ENCODE results near the gene OR52K1. TPM values are rescaled to one million over a fixed set of nuclear protein-coding genes. Genes with fewer than 3 reads are reported as not detected.

The OR52K1 gene
- total RNA-seq, result not detected
- long read RNA-seq, result 0 reads

- intact Hi-C loops (cut with DNase I, micrococcal nuclease), result no loop called here
- DNase-seq (no peak), ATAC-seq (no peak)
Measured at GRCh38 chr11:4482445-4482844, at the start of gene OR52K1. Gene OR52K1 (plus strand): TSS chr11:4482646. CDS start chr11:4488901, 6,255 bp downstream.

GRCh38 chr11:4433856-4434255, 48.6 kb upstream of the OR52K1 start:
- intact Hi-C loops (cut with DNase I, micrococcal nuclease), result no loop called here
- no peak for ATAC-seq
- DNase-seq, result no peak

GRCh38 chr11:4436411-4436810, 46.0 kb upstream of the OR52K1 start:
- intact Hi-C loops (cut with DNase I, micrococcal nuclease), result no loop called here
- ATAC-seq (no peak), DNase-seq (no peak)

- ATAC-seq, result no peak
- DNase-seq, result no peak
- intact Hi-C loops (cut with DNase I, micrococcal nuclease), result no loop called here
Measured at GRCh38 chr11:4441515-4441914, 40.9 kb upstream of the OR52K1 start.

GRCh38 chr11:4443232-4443891, 39.1 kb upstream of the OR52K1 start:
- ATAC-seq, result no peak
- intact Hi-C loops (cut with DNase I, micrococcal nuclease), result no loop called here
- DNase-seq, result no peak

GRCh38 chr11:4448995-4449394, 33.5 kb upstream of the OR52K1 start, which contains the start of gene OR52K2:
Gene OR52K2 (plus strand): TSS chr11:4449295. CDS start chr11:4449340, 45 bp downstream.
- intact Hi-C loops (cut with DNase I, micrococcal nuclease), result no loop called here
- DNase-seq (no peak), ATAC-seq (no peak)

- intact Hi-C loops (cut with DNase I, micrococcal nuclease), result no loop called here
- DNase-seq, result no peak
- ATAC-seq, result no peak
Measured at GRCh38 chr11:4453118-4453517, 29.3 kb upstream of the OR52K1 start.

- intact Hi-C loops (cut with DNase I, micrococcal nuclease), result no loop called here
- ATAC-seq, result no peak
- DNase-seq, result no peak
Measured at GRCh38 chr11:4454021-4454420, 28.4 kb upstream of the OR52K1 start.

- intact Hi-C loops (cut with DNase I, micrococcal nuclease), result no loop called here
- ATAC-seq (no peak), DNase-seq (no peak)
Measured at GRCh38 chr11:4455419-4455818, 27.0 kb upstream of the OR52K1 start.

- ATAC-seq (peak; percentile 69), DNase-seq (peak in 1 of 2 donors; percentile 29)
- intact Hi-C loops (cut with DNase I, micrococcal nuclease), result no loop called here
Measured at GRCh38 chr11:4459500-4459899, 22.9 kb upstream of the OR52K1 start.

- ATAC-seq, result no peak
- DNase-seq, result no peak
- intact Hi-C loops (cut with DNase I, micrococcal nuclease), result no loop called here
Measured at GRCh38 chr11:4460151-4460550, 22.3 kb upstream of the OR52K1 start.

GRCh38 chr11:4464216-4465159, 18.0 kb upstream of the OR52K1 start:
- intact Hi-C loops (cut with DNase I, micrococcal nuclease), result no loop called here
- DNase-seq, result no peak
- no peak for ATAC-seq

GRCh38 chr11:4465407-4465806, 17.0 kb upstream of the OR52K1 start:
- DNase-seq (no peak), ATAC-seq (no peak)
- intact Hi-C loops (cut with DNase I, micrococcal nuclease), result no loop called here

- intact Hi-C loops (cut with DNase I, micrococcal nuclease), result no loop called here
- ATAC-seq (peak; percentile 68), DNase-seq (no peak)
Measured at GRCh38 chr11:4466131-4466870, 16.1 kb upstream of the OR52K1 start.

GRCh38 chr11:4466871-4467442, 15.5 kb upstream of the OR52K1 start:
- intact Hi-C loops (cut with DNase I, micrococcal nuclease), result no loop called here
- ATAC-seq (peak; percentile 28), DNase-seq (no peak)

- peak; percentile 46 for ATAC-seq
- intact Hi-C loops (cut with DNase I, micrococcal nuclease), result no loop called here
- DNase-seq, result no peak
Measured at GRCh38 chr11:4467811-4468606, 14.4 kb upstream of the OR52K1 start.

- DNase-seq, result no peak
- ATAC-seq, result no peak
- intact Hi-C loops (cut with DNase I, micrococcal nuclease), result no loop called here
Measured at GRCh38 chr11:4479644-4480043, 2.8 kb upstream of the OR52K1 start.

GRCh38 chr11:4480577-4481239, 1.7 kb upstream of the OR52K1 start:
- DNase-seq (no peak), ATAC-seq (no peak)
- intact Hi-C loops (cut with DNase I, micrococcal nuclease), result no loop called here
